KMS-11 (cell line): ENCODE measurements around the gene LIME1.

Source experiments
- H2AFZ ChIP-seq: fragments of 200-600 bp; sonication (generic); 2 replicates; pipeline ENCODE4 v1.6.1; 2016; ENCODE audit warnings: antibody characterized with exemption, mixed run types, low read depth
- H3K27ac ChIP-seq: fragments of 200-600 bp; sonication (generic); 2 replicates; pipeline ENCODE4 v1.6.1; 2016; ENCODE audit warnings: mild to moderate bottlenecking, mixed run types
- H3K27me3 ChIP-seq: fragments of 200-600 bp; sonication (generic); 2 replicates; pipeline ENCODE4 v1.6.1; 2017; ENCODE audit warnings: mild to moderate bottlenecking, low read depth, mixed run types, moderate library complexity; ENCODE audit not compliant: insufficient read depth
- H3K36me3 ChIP-seq: fragments of 200-600 bp; sonication (generic); 2 replicates; pipeline ENCODE4 v1.6.1; 2017; ENCODE audit warnings: mild to moderate bottlenecking, mixed run types; ENCODE audit not compliant: insufficient read depth
- H3K4me1 ChIP-seq: fragments of 200-600 bp; sonication (generic); 2 replicates; pipeline ENCODE4 v1.6.1; 2016; ENCODE audit warnings: mild to moderate bottlenecking, low read depth, mixed run types; ENCODE audit not compliant: poor library complexity, severe bottlenecking
- H3K4me2 ChIP-seq: fragments of 200-600 bp; sonication (generic); 2 replicates; pipeline ENCODE4 v1.7.0; 2016; ENCODE audit warnings: mild to moderate bottlenecking, mixed run types
- H3K4me3 ChIP-seq: fragments of 200-600 bp; sonication (generic); IDR thresholded peaks from 2 replicates; pipeline ENCODE4 v1.6.1; 2017; ENCODE audit warnings: low read depth, low read length, mixed read lengths; ENCODE audit not compliant: insufficient read depth
- H3K79me2 ChIP-seq: fragments of 200-600 bp; sonication (generic); 2 replicates; pipeline ENCODE4 v1.6.1; 2016; ENCODE audit warnings: low read depth, mixed run types; ENCODE audit not compliant: insufficient read depth
- H3K9ac ChIP-seq: fragments of 200-600 bp; sonication (generic); 2 replicates; pipeline ENCODE4 v1.6.1; 2016; ENCODE audit warnings: mild to moderate bottlenecking, mixed run types
- H4K20me1 ChIP-seq: fragments of 200-600 bp; sonication (generic); 2 replicates; pipeline ENCODE4 v1.6.1; 2016; ENCODE audit warnings: mild to moderate bottlenecking, mixed run types; ENCODE audit not compliant: insufficient read depth
- TF ChIP-seq, protein P1 (sequence below): fragments of 200-600 bp; sonication (generic); conservative IDR thresholded peaks from 2 replicates; pipeline ENCODE4 v1.6.1; 2017; ENCODE audit warnings: low read depth, mild to moderate bottlenecking, antibody characterized with exemption, low read length, moderate library complexity, mixed read lengths

Gene LIME1

DNA sequence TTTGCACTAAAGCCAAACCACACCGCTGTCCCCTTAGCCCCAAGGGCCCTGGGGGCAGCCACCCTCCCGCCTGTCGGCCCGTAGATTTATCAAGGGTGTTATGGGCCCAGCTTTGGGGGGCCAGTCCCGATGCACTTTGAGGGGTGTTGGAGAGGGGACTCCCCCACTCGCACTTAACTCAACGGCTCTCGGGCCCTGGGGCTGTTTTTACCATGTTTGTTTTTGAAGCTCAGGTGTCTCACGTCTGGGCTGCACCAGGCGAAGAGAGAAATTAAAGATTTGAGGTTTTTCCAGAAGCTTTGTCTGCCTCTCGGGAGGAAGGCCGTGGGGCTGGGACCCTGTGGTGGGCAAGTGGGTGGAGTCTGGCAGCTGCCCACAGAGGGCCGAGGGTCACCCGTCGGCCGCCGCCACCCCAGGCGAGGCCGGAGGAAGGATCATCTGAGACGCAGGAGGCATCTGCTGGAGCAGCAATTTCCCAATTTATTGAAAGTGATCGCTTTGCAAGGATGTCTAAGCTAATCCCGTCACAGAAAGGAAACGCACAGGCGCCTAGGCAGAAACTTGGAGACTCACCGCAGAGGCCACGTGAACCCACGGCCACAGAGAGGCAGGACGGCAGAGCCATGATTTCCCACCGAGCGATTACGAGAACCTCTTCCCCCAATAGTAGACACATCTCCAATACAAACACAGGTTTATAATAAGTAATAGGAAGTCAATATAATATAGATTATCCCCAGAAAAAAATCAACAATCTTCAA is 6.9 kb downstream of the LIME1 start:
- no peak overlapping the region for H3K27ac ChIP-seq

DNA sequence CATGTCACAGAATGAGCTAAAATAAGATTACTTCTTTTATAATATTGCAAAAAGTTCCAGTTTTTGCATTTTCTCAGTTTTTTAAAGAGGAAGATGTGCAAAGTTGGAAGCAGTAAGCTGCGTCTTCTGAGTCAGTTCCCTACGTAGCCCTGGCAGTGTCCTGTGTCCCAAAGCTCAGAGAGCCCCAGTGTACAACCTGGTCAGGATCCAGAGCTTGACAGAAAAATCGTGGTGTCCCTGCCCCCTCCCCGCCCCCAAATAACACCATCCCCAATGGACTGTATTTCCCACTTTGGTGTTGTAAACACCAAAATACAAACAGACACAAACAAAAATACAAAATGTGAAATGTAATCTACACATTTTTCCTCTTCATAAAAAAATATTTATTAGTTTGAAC is 7.7 kb downstream of the LIME1 start:
- Histone ChIP-seq H3K4me1 (peaks cover 6% of the 10 kb centered on the region), H4K20me1 (no peaks in the 10 kb centered on the region), H3K36me3 (no peaks in the 10 kb centered on the region), H3K4me3 (no peak overlapping the region), H2AFZ (no peak overlapping the region), H3K27ac (no peak overlapping the region), H3K4me2 (no peak overlapping the region), H3K79me2 (no peaks in the 10 kb centered on the region), H3K9ac (no peak overlapping the region), H3K27me3 (peaks cover 13% of the 10 kb centered on the region; the same call in 1 of the 2 replicates)
- TF ChIP-seq, protein P1, sequence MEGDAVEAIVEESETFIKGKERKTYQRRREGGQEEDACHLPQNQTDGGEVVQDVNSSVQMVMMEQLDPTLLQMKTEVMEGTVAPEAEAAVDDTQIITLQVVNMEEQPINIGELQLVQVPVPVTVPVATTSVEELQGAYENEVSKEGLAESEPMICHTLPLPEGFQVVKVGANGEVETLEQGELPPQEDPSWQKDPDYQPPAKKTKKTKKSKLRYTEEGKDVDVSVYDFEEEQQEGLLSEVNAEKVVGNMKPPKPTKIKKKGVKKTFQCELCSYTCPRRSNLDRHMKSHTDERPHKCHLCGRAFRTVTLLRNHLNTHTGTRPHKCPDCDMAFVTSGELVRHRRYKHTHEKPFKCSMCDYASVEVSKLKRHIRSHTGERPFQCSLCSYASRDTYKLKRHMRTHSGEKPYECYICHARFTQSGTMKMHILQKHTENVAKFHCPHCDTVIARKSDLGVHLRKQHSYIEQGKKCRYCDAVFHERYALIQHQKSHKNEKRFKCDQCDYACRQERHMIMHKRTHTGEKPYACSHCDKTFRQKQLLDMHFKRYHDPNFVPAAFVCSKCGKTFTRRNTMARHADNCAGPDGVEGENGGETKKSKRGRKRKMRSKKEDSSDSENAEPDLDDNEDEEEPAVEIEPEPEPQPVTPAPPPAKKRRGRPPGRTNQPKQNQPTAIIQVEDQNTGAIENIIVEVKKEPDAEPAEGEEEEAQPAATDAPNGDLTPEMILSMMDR: no peak

More for the DNA sequence above, 6.9 kb downstream of the LIME1 start:
- TF ChIP-seq, protein P1: no peak
- Histone ChIP-seq H2AFZ (no peak overlapping the region), H3K79me2 (no peaks in the 10 kb centered on the region; the same call in 1 of the 2 replicates), H3K4me2 (no peak overlapping the region), H4K20me1 (no peaks in the 10 kb centered on the region), H3K4me3 (no peak overlapping the region), H3K36me3 (no peaks in the 10 kb centered on the region), H3K27me3 (peaks cover 6% of the 10 kb centered on the region; the same call in 1 of the 2 replicates), H3K4me1 (peaks cover 14% of the 10 kb centered on the region), H3K9ac (no peak overlapping the region)

DNA sequence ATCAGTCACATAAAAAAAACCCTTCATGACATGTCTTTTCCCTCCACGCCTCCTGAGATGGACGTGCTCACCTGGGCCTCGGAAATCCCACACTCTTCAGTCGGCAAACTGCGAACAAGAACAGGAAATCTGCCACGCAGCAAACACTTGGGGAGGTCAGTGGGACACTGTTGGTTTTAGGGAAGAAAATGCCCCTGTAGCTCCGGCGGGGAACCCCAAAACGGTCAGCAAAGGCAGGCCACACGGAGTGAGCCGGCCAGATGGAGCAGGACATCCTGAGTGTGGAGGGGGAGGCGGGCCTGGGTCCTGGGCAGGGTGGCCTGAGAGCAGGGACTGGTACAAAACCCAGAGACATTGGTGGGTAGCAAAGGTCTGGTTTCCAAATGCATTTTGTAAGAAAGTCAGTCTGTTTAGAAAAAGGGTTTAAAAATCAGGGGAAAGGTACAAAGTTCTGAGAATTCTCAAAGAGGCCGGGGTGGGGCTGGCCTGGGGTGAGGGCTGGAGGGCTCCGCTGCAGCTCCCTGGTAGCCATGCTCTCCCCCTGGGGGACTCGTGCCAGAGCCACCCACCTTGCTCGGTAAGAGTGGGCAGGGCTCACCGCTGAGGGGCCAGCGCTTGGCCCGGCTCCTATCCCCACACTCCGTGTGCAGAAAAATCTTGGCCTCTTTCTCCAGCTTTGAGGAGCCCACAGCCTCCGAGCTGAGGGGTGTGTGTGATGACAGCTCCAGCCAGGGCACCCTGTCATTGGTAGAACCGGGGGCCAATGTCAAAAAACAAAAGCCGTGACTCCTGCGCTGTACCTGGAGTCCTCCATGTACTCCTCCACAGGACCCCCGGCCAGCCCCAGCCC is 8.3 kb downstream of the LIME1 start:
- H3K9ac ChIP-seq: no peak overlapping the region
- peaks cover 5% of the 10 kb centered on the region for H3K4me1 ChIP-seq
- peaks cover 18% of the 10 kb centered on the region; the same call in 1 of the 2 replicates for H3K27me3 ChIP-seq
- TF ChIP-seq, protein P1: no peak
- no peaks in the 10 kb centered on the region for H3K79me2 ChIP-seq
- no peak overlapping the region for H3K27ac ChIP-seq
- no peak overlapping the region for H2AFZ ChIP-seq
- H3K36me3 ChIP-seq: no peaks in the 10 kb centered on the region
- no peak overlapping the region for H3K4me2 ChIP-seq
- H4K20me1 ChIP-seq: no peaks in the 10 kb centered on the region
- H3K4me3 ChIP-seq: no peak overlapping the region

DNA sequence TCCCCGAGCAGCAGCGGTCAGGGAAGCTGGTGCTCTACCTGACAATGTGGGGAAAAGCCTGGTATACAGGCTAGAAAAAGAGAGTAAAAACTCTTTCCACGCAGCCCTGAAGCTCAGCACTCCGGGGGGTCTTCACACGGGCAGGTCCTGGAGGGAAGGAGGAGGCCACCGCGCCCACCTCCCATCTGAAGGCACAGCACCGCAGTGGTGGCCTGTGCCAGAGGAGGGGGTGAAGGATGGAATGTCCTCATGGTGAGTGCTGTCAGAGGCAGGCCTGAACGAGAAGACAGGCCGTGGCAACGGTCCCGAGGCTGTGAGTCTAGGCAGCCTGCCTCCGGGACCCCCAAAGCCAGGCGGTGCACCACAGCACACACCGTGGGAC is 9.0 kb downstream of the LIME1 start:
- TF ChIP-seq, protein P1: no peak
- Histone ChIP-seq H3K4me2 (no peak overlapping the region), H3K27ac (no peak overlapping the region)

More for the DNA sequence above, 9.0 kb downstream of the LIME1 start:
- no peak overlapping the region for H3K4me3 ChIP-seq
- H3K4me1 ChIP-seq: peaks cover 4% of the 10 kb centered on the region
- no peaks in the 10 kb centered on the region for H3K36me3 ChIP-seq
- H3K79me2 ChIP-seq: no peaks in the 10 kb centered on the region
- no peak overlapping the region for H3K9ac ChIP-seq
- H4K20me1 ChIP-seq: no peaks in the 10 kb centered on the region
- H2AFZ ChIP-seq: no peak overlapping the region
- peaks cover 24% of the 10 kb centered on the region; the same call in 1 of the 2 replicates for H3K27me3 ChIP-seq
